Smooth muscle cell (in vitro differentiated cells): ENCODE data around the gene TMEM240. TPM values are rescaled to one million over a fixed set of nuclear protein-coding genes. Genes with fewer than 3 reads are reported as not detected.
A peak's percentile ranks its signal among the peaks of the same experiment; 100 is the strongest.

Experiments
- DNase-seq: peaks from one replicate; lab custom pipeline; 2025; ENCODE audit not compliant: unreplicated experiment; lab: John Stamatoyannopoulos, UW
- H2AFZ ChIP-seq: fragments of 200-600 bp; sonication (generic); 2 replicates; pipeline ENCODE4 v1.6.0; 2016; ENCODE audit warnings: antibody characterized with exemption, low read depth, mild to moderate bottlenecking
- H3F3A ChIP-seq: fragments of 200-600 bp; sonication (generic); 2 replicates; pipeline ENCODE4 v1.6.0; 2017; ENCODE audit warnings: antibody characterized with exemption, low read depth
- H3K27ac ChIP-seq: fragments of 200-600 bp; sonication (generic); 2 replicates; pipeline ENCODE4 v1.5.1; 2016; ENCODE audit warnings: low read depth, mild to moderate bottlenecking
- H3K27me3 ChIP-seq: fragments of 200-600 bp; sonication (generic); 2 replicates; pipeline ENCODE4 v1.6.1; 2016; ENCODE audit warnings: low read depth, mild to moderate bottlenecking
- H3K36me3 ChIP-seq: fragments of 200-600 bp; sonication (generic); 2 replicates; pipeline ENCODE4 v1.5.1; 2016; ENCODE audit warnings: low read depth
- H3K4me1 ChIP-seq: fragments of 200-600 bp; sonication (generic); 2 replicates; pipeline ENCODE4 v1.5.1; 2016; ENCODE audit warnings: low read depth
- H3K4me2 ChIP-seq: fragments of 200-600 bp; sonication (generic); 2 replicates; pipeline ENCODE4 v1.6.0; 2016; ENCODE audit warnings: mild to moderate bottlenecking
- H3K4me3 ChIP-seq: fragments of 200-600 bp; sonication (generic); 2 replicates; pipeline ENCODE4 v1.5.1; 2016; ENCODE audit warnings: mild to moderate bottlenecking
- H3K79me2 ChIP-seq: fragments of 200-600 bp; sonication (generic); 2 replicates; pipeline ENCODE4 v1.6.0; 2016; ENCODE audit warnings: low read depth, mild to moderate bottlenecking
- H3K9ac ChIP-seq: fragments of 200-600 bp; sonication (generic); 2 replicates; pipeline ENCODE4 v1.6.0; 2016; ENCODE audit warnings: low read depth
- H3K9me3 ChIP-seq: fragments of 200-600 bp; sonication (generic); replicated peaks from 2 replicates; pipeline ENCODE4 v1.5.1; 2016; ENCODE audit warnings: low read depth
- H4K20me1 ChIP-seq: fragments of 200-600 bp; sonication (generic); 2 replicates; pipeline ENCODE4 v1.6.0; 2016; ENCODE audit warnings: low read depth
- CTCF ChIP-seq: fragments of 200-600 bp; sonication (generic); IDR thresholded peaks from 2 replicates; pipeline ENCODE4 v1.5.1; 2017; ENCODE audit warnings: borderline replicate concordance, mild to moderate bottlenecking, antibody characterized with exemption; ENCODE audit not compliant: insufficient read depth, poor library complexity, severe bottlenecking
- WGBS: methylation state at CpG from one replicate; pipeline ENCODE4 v1.1.7; 2016; ENCODE audit warnings: low lambda C conversion rate; 5-methylcytosine and 5-hydroxymethylcytosine counted together
- polyA plus RNA-seq: library from polyadenylated mRNA; unstranded; fragments of >200 nt; fragmentation: Nextera tagmentation; extraction: Ambion mirVana; gene quantifications from 2 replicates; pipeline ENCODE4 v1.2.1, GENCODE V29; 2016
- total RNA-seq: library from RNA; depleted of rRNA; stranded (reverse); fragments of >200 nt; gene quantifications from 2 replicates; pipeline ENCODE4 v1.2.3, GENCODE V29; 2014

TMEM240 gene
- total and polyA plus RNA-seq, 2 experiments from 2014 or later: 2.7 to 12.2 TPM

GRCh38 chr1:1573843-1574720 is 33.7 kb upstream of the TMEM240 start:
- TF ChIP-seq CTCF: peak; percentile 21
- Histone ChIP-seq H3K4me3 (peak overlapping the region; percentile 100), H4K20me1 (peaks cover 46% of the 10 kb centered on the region), H3K4me1 (peaks cover 6% of the 10 kb centered on the region), H2AFZ (peak overlapping the region; percentile 73), H3K9me3 (no peaks in the 10 kb centered on the region), H3K27ac (peak overlapping the region; percentile 99), H3K36me3 (no peaks in the 10 kb centered on the region), H3K27me3 (no peaks in the 10 kb centered on the region), H3K79me2 (peaks cover 53% of the 10 kb centered on the region), H3K4me2 (peak overlapping the region; percentile 94), H3F3A (peaks cover 16% of the 10 kb centered on the region), H3K9ac (peak overlapping the region; percentile 99)
- DNase-seq: peak; percentile 76
- WGBS: 2% methylated on average over 78 of the region's 96 CpGs

GRCh38 chr1:1569341-1569740 is 28.9 kb upstream of the TMEM240 start:
- H4K20me1 ChIP-seq: peaks cover 94% of the 10 kb centered on the region
- H3K4me2 ChIP-seq: no peak overlapping the region
- no peak for DNase-seq
- no peaks in the 10 kb centered on the region for H3K27me3 ChIP-seq
- no peak overlapping the region for H3K9ac ChIP-seq
- H3F3A ChIP-seq: peaks cover 16% of the 10 kb centered on the region
- H3K4me1 ChIP-seq: peaks cover 6% of the 10 kb centered on the region
- H3K9me3 ChIP-seq: no peaks in the 10 kb centered on the region
- no peaks in the 10 kb centered on the region for H3K36me3 ChIP-seq
- no peak overlapping the region for H3K4me3 ChIP-seq
- no peak for TF ChIP-seq CTCF
- H3K27ac ChIP-seq: peak overlapping the region; percentile 11
- no peak overlapping the region for H2AFZ ChIP-seq
- 94% methylated on average over 7 of the region's 7 CpGs for WGBS
- H3K79me2 ChIP-seq: peaks cover 99% of the 10 kb centered on the region

GRCh38 chr1:1567891-1568291 is 27.5 kb upstream of the TMEM240 start:
- H3K4me3 ChIP-seq: no peak overlapping the region
- H3K4me2 ChIP-seq: no peak overlapping the region
- H3K79me2 ChIP-seq: peaks cover 98% of the 10 kb centered on the region
- peaks cover 7% of the 10 kb centered on the region for H3F3A ChIP-seq
- no peak overlapping the region for H3K27ac ChIP-seq
- no peaks in the 10 kb centered on the region for H3K36me3 ChIP-seq
- H3K9ac ChIP-seq: no peak overlapping the region
- no peaks in the 10 kb centered on the region for H3K9me3 ChIP-seq
- TF ChIP-seq CTCF: no peak
- H4K20me1 ChIP-seq: peaks cover 99% of the 10 kb centered on the region
- no peak overlapping the region for H2AFZ ChIP-seq
- 79% methylated on average over 10 of the region's 10 CpGs for WGBS
- H3K27me3 ChIP-seq: no peaks in the 10 kb centered on the region
- DNase-seq: no peak
- H3K4me1 ChIP-seq: no peaks in the 10 kb centered on the region
